T1000 (cell line): ENCODE measurements around the gene COL8A1.
"Not testable (repeated sequence)": the region's sequence is repeated elsewhere in the genome, so short reads cannot be mapped to it uniquely, and the experiment has no call there.

Experiments
- DNase-seq: peaks from one replicate; lab custom pipeline; 2025; ENCODE audit warnings: mixed read lengths; lab: John Stamatoyannopoulos, UW

Gene COL8A1

DNA sequence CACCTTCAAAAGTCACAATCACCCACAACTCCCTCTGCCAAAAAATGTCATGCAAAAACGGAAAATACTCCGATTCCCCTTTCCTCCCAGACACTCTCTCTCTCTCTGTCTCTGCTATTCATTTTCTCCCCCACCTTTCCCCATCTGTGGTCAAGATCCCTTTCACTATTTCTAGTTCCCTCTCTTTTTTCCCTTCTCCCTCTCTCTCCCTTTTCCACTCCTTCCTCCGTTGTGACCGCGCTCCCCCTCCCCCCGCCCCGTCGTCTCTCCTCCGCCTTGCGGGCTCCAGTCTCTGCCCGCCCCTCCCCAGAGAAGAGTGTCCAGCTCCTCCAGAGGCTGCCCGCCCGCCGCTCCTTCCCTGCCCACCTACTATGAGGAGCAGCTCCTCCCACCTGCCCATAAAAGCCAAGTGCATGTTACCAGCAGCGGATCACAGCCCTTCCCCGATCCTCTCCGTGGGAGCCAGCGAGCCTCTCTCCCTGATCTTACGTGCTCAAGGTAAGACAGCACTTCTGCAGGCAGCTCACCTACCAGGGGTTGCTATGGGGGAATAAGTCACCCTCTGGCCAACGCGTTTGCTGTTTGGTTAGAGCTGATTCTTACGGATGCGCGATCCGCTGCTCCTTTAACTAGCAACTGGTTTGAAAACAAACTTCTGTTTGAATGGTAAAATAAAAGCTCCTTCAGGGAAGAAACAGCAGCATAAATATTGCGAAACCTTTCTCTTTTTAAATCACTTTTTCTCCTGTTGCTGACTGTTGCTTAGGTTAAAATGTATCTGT, at the start of gene COL8A1:
COL8A1 (plus strand) TSS at position 428 of the 782 bp plus-strand sequence. CDS start 152,089 bp downstream, outside the sequence.
- DNase-seq: no peak

GRCh38 chr3:99589168-99589567, 49.2 kb upstream of the COL8A1 start:
- DNase-seq: not testable (repeated sequence)

DNA sequence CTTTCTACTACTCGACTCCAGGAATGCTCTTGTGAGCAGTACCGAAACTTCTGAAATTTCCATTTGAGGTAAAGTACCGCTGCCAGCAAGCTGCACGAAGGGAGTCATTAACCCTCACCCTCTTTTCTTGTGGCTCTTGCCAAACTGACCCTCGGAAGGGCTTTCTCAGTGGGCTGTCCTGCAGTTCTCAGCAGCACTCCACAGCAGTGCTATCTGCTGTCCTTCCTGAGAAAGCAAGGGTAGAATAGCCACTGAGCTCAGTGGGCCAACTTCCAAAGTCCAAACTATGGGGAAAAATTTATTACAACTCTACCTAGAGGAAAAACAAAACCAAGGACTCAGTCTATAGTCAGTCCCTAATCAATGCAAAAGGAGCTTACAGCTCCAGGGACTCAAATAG, 38.5 kb upstream of the COL8A1 start:
- no peak for DNase-seq

GRCh38 chr3:99601515-99601914, 36.9 kb upstream of the COL8A1 start:
- DNase-seq: no peak

GRCh38 chr3:99602183-99602582, 36.2 kb upstream of the COL8A1 start:
- DNase-seq: no peak

GRCh38 chr3:99607151-99607550, 31.2 kb upstream of the COL8A1 start:
- no peak for DNase-seq

DNA sequence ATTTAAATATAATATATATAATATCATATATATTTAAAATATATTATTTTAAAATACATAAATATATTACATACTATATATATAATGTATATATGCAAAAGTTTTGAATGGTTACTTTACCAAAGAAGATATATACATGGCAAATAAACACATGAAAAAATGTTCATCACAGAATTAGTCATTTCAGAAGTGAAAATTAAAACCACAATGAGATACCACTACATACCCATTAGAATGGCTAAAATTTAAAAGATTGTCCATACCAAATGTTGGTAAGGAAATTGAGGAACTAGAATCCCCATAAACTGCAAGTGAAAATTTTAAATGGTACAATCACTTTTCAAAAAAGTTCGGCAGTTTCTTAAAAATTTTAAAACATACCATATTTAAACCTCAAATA, 23.6 kb upstream of the COL8A1 start:
- no peak for DNase-seq

GRCh38 chr3:99620077-99620767, 18.2 kb upstream of the COL8A1 start:
- no peak for DNase-seq

DNA sequence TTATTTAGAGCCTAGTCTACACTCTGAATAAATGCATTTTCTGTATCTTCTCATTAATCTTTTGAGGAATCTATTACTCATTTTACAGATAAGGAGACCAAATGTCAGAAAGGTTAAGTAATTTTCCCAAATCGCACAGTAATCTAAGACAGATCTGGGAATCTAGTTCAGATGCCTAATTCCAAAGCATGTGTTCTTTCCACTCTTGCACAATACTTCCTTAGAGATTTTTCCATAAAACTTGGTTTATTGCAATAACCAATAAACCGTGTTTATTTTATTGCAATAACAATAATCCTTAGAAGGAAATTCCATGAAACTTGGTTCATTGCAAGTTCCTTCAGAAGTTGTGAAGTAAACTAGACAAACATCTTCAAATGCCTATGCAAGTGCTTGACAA, 17.4 kb upstream of the COL8A1 start:
- no peak for DNase-seq

- DNase-seq: no peak
Measured at GRCh38 chr3:99624496-99625236, 13.7 kb upstream of the COL8A1 start.

DNA sequence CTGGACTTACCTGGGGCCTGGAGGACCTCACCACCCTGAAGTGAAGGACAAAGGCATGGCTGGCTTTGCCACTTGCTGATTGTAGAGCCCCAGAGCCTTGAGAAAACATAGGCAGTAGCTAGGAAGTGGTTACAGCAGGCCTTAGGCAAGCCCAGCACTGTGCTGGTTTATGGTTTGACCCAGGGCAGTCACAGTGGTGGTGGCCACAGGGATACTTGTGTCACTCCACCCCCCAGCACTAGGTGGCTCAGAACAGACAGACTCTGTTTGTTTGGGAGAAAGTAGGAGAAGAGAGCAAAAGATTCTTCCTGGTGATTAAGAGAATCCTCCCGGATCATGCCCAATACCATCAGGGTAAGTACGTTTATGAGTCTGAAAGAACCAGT, 13.2 kb upstream of the COL8A1 start:
- no peak for DNase-seq

- DNase-seq: no peak
Measured at GRCh38 chr3:99625643-99626416, 12.6 kb upstream of the COL8A1 start.

GRCh38 chr3:99626417-99626788, 12.0 kb upstream of the COL8A1 start:
- no peak for DNase-seq

DNA sequence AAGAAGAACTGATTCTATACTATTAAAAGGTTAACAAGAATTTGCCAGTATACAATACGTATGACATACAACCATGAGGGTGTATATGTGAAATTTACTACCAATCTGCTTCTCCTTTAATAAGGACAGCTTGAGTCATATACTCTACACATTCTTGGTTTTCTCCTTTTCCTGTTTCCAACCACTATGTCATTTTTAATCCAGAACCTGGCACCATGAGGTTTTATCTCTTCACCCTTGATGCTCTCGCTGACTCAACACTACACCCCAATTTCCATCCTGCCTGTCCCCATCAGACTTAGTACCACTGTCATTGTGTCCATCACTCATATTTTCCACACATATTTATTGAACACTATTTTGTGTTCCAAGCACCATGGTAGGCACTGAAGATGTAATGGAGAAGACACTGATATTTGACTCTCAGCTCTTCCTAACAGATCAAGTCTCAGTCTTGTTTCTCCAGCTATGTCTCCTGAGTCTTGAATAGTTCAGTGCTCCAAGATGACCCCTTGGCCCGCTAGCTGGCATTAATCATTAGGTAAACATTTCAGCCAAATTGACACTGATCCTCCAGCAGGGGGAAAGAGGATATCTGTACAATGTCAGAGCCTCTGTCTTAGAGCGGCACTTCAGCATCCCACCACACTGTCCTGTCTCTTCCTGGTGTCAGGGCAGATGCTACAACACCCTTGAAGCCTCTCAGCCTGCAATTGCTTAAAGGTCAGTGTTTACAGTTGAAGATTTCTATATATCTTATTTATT, 11.2 kb upstream of the COL8A1 start:
- DNase-seq: no peak

DNA sequence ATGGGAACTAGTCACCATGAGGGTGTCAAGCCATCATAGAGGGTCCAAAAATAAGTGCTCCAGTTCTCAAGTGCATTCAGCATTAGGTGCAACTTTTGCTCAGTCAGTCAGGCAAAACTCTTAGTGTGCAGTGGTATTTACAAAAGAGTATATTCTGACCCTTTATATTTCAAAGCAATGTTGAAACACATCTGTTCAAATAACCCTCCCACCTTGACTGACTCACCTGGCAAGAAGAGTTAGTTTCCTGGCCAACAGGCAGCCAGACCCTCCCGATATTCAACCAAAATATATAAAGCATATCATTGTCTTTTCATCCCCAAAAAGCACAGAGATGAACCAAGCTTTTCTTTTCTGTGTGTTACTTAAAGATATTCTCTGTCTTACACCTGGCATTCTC, 7.6 kb upstream of the COL8A1 start:
- DNase-seq: no peak

- DNase-seq: no peak
Measured at GRCh38 chr3:99633887-99634558, 4.4 kb upstream of the COL8A1 start.

GRCh38 chr3:99634881-99635280, 3.5 kb upstream of the COL8A1 start:
- no peak for DNase-seq

GRCh38 chr3:99635348-99635747, 3.0 kb upstream of the COL8A1 start:
- no peak for DNase-seq

DNA sequence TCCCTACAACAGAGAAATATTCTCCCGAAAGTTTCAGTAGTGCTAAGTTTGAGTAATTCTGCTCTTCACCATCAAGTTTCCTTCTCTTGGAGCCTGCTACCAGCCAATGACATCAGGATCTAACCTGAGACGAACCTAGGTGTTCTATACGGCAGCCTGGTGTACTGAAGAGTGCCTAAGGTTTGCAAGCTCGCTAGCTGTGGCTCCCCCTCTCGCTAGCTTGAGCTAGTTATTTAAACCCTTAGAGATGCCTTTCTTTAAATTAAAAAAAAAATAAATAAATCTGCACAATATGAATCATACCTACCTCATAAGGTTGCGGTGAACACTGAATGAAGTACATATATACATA, 1.4 kb upstream of the COL8A1 start:
- DNase-seq: no peak

DNA sequence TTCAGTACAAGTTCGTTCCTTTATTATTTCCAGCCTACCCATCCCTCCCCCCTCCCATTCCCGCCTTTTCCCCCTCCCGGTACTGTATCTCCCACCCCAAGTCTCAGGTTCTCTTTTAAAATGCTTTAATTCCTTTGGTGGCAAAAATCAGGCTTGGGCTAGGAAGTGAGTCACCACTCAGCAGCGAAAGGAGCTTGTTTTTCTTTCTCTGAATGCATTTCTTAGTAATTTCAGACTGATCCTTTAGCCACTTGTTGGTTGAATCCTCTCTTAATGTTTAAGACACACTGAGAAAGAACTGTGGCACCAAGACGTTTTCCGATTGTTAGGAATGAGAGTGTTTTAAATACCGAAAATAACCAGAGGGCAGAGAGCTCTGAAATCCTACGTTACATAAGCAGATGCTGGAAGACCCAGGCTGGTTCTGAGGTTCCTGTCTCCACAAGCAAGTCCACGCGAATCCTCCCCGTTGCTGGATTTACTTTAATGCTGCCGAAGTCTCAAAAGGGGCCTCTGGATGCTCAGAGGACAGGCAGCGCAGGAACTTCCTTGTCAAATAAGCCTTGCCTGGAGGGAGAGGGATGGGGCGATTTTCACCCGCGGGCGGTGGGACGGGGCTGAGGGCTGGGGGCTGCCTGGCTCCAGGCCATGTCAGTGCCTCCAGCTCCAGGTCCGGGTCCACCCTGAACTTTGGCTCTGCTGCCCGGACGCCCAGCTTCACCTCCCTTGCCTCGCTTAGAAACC, 854 bp upstream of the COL8A1 start:
- no peak for DNase-seq
